HG02870 (cell line): ENCODE measurements around the gene GNB5.
"Not testable (repeated sequence)": the region's sequence is repeated elsewhere in the genome, so short reads cannot be mapped to it uniquely, and the experiment has no call there.

Source experiments
- ATAC-seq: cut with Tn5 transposase; IDR thresholded peaks from one replicate; pipeline ENCODE4 v1.9.1; 2021; ENCODE audit warnings: mild to moderate bottlenecking, moderate library complexity; ENCODE audit not compliant: unreplicated experiment

Gene GNB5

DNA sequence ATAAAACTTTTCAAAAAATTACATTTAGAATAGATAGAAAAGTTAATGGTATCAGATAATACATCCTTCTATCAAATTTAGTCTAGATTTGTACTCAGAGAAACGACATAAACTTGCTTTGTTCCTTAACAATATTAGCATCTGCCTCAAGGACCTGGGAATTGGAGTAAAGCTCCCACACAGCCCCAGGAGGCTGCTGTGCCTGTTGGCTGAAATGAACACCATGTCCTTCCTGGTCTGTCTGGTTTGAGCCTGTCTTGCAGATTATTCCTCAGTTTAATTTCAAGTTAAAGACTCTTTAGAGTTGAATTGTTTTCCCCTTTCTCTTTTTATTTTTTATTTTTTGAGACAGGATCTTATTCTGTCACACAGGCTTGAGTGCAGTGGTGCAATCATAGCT lies 19.4 kb downstream of the GNB5 start:
- ATAC-seq, result no peak

DNA sequence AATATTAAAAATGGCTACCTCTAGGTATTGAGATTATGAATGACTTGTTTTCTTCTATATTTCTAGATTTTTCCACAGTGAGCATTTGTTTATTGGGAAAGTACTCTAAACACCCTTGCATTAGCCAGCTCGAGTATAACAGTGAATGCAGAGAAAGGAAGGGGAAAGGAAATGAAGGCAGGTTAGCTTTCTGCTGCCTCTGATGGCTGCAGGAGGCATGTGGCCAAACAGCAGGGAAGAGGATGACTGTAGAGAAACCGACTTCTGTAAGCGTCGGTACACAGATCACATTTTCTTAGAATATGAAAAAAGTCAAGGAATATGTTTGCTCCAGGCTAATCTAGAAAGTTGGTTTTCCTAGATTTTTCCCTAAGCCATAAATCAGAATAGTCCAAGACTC lies 19.8 kb downstream of the GNB5 start:
- no peak for ATAC-seq

DNA sequence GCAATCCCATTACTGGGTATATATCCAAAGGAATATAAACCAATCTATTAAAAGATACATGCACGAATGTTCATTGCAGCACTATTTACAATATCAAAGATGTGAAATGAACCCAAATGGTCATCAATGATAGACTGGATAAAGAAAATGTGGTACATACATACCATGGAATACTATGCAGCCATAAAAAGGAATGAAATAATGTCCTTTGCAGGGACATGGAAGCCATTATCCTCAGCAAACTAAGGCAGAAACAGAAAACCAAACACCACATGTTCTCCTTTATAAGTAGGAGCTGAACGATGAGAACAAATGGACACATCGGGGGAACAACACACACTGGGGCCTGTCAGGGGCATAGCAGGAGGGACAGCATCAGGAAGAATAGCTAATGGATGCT lies 21.0 kb downstream of the GNB5 start:
- ATAC-seq, result not testable (repeated sequence)

DNA sequence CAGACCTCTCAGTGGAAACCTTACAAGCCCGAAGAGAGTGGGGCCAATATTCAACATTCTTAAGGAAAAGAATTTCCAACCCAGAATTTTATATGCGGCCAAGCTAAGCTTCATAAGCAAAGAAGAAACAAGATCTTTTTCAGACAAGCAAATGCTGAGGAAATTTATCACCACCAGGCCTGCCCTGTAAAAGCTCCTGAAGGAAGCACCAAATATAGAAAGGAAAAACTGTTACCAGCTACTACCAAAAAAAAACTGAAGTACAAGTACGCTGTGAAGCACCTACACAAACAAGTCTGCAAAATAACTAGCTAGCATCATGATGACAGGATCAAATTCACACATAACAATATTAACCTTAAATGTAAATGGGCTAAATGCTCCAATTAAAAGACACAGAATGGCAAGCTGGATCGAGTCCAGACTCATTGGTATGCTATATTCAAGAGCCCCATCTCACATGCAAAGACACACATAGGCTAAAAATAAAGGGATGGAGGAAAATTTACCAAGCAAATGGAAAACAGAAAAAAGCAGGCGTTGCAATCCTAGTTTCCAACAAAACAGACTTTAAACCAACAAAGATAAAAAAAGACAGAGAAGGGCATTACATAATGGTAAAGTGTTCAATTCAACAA lies 25.6 kb downstream of the GNB5 start:
- ATAC-seq, result not testable (repeated sequence)

DNA sequence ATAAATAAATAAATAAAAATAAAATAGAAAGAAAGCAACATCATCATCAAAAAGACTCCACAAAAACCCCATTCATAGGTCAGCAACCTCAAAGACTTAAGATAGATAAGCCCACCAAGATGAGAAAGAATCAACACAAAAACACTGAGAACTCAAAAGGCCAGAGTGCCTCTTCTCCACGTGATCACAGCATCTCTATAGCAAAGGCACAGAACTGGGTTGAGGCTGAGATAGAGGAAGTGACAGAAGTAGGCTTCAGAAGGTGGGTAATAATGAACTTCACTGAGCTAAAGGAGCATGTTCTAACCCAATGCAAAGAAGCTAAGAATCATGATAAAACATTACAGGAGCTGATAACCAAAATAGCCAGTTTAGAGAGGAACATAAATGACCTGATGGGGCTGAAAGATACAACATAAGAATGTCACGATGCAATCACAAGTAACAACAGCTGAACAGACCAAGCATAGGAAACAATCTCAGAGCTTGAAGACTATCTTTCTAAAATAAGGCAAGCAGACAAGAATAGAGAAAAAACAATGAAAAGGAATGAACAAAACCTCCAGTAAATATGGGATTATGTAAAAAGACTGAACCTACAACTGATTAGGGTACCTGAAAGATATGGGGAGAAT lies 26.4 kb downstream of the GNB5 start:
- ATAC-seq, result no peak

DNA sequence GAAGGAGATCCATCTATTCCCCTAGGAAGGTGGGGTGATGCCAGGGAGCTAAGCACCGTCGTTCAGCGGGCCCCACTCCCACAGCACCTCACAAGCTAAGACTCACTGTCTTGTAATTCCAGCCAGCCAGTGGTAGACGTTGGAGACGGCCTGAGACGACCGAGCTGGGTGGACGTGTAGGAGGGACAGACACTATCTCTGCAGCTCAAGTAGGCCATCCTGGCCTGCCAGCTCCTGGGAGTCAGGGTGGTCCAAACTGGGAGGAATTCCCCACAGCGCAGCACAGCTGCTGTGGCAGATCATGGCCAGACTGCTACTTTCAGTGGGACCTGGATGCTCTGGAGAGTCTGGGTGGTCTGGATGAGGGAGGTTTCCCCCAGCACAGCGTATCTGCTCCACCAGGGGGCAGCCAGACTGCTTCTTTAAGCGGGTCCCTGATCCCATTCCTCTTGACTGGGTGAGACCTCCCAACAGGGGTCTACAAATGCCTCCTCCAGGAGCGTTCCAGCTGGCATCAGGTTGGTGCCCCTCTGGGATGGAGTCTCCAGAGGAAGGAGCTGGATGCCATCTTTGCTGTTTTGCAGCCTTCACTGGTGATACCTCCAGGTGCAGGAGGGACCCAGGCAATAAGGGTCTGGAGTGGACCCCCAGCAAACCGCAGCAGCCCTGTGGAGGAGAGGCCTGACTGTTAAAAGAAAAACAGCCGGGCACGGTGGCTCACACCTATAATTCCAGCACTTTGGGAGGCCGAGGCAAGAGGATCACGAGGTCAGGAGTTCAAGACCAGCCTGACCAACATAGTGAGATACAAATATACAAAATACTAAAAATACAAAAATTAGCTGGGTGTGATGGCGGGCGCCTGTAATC lies 27.6 kb downstream of the GNB5 start:
- no peak for ATAC-seq

DNA sequence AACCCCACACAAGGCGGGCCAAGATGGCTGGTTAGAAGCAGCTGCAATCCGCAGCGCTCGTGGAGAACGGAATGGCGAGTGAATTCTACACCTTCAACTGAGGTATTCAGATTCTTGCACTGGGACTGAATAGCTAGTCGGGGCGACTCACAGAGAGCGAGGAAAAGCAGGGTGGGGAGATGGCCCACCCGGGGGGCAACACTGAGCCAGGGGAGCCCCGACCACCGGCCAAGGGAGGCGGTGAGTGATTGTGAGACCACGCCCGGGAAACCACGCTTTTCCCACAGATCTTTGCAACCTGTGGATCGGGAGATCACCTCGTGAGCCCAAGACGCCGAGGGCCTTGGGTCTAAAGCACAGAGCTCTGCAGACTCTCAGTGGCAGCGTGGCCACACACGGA lies 28.3 kb downstream of the GNB5 start:
- ATAC-seq, result no peak

DNA sequence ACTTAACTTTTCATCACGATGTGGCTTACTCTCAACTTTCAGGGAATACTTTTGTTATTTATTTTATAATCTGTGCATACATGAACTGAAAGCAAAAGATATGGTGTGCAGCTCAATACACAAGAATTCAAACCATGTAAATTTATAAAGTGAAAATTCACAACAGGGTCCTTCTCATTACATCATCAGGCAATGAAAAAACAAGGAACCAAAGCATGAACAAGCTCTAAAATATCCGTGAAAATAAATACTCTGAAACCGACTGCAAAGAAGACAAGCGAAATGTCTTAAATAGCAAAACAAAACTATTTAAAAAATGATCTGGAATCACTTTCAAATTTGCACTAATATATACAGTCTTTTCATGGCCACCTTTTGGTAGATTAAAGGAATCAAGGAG lies 28.9 kb downstream of the GNB5 start:
- no peak for ATAC-seq

DNA sequence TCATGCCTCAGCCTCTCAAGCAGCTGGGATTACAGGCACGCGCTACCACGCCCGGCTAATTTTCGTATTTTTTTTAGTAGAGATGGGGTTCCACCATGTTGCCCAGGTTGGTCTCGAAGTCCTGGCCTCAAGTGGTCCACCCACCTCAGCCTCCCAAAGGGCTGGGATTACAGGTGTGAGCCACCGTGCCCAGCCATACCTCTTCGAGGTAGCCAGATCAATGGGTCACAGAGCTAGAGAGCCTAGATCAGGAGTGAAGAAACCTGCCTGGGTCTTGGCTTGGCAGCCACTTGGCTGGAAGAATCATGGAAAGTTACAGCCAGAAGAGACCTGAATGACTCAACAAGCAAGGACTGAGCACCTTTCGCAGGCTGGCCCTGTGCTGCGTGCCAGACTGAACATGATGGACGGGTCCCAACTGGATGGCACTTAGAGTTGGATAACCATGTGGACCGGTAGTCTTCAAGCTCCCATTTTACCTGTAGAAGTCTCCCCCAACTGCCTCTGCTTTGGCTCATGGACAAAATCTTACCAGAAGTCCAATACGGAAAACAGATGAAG lies 29.7 kb downstream of the GNB5 start:
- no peak for ATAC-seq

DNA sequence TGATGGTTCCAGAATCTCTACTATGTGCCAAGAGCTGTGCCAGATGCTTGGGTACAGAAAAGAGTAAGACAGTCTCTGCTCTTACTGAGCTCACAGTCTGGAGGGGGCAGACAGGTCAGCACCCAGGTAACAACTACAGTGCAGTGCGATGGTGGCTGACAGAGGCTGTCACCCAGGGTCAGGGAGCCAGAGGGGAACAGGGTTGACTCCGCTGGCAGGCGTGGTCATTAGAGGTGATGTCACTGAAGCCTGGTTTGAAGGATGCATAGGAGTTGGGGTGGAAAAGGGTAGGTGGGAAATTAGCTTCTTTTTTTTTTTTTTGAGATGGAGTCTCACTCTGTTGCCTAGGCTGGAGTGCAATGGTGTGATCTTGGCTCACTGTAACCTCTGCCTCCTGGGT lies 31.5 kb downstream of the GNB5 start:
- no peak for ATAC-seq

DNA sequence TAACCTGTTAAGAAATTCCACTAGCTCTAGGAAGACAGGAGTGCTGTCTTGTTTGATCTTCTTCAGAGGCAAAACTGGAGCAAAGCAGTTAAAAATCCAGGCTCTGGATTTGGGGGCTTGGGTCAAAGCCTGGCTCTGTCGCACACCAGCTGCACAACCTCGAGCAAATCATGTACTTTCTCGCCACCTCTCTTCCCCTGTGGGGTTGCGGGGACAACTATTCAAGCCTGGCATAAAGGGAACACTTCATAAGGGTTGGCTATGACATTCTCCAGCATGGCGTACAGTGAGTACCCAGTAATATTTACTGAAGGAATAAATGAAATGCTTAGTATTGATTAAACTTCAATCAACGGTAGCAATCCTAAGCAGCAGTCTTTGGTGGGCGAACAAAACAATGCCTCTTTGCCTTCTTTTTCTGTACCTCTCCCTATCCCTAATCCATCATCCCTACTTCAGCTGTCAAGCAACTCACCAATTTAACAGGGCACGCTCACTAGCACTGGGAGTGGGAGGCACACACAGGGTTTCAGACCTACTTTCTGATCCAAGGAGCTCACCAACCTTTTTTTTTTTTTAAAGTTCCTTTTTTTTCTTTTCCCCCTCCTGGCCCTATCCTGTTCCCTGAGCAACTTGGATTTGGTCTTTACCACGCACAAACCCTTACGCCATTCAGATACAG lies 33.0 kb downstream of the GNB5 start:
- no peak for ATAC-seq

DNA sequence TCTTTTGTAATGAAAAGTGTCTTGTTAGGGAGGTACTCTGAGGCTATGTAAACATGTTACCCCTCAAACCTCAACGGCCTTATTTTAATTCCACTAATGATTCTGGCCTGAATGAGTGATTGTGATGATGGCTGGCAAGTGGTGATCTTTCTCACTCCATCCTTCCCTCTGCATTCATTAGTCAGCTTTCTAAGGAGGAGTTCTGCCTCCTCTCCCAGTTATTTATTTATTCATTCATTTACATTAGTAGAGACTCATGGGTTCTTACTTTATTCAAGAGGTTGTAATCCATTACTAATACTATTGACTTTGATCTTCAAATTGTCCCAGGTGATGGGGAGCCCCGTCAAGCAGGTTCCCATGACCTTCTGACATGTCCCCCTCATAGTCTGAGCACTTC lies 35.3 kb downstream of the GNB5 start:
- ATAC-seq, result no peak

DNA sequence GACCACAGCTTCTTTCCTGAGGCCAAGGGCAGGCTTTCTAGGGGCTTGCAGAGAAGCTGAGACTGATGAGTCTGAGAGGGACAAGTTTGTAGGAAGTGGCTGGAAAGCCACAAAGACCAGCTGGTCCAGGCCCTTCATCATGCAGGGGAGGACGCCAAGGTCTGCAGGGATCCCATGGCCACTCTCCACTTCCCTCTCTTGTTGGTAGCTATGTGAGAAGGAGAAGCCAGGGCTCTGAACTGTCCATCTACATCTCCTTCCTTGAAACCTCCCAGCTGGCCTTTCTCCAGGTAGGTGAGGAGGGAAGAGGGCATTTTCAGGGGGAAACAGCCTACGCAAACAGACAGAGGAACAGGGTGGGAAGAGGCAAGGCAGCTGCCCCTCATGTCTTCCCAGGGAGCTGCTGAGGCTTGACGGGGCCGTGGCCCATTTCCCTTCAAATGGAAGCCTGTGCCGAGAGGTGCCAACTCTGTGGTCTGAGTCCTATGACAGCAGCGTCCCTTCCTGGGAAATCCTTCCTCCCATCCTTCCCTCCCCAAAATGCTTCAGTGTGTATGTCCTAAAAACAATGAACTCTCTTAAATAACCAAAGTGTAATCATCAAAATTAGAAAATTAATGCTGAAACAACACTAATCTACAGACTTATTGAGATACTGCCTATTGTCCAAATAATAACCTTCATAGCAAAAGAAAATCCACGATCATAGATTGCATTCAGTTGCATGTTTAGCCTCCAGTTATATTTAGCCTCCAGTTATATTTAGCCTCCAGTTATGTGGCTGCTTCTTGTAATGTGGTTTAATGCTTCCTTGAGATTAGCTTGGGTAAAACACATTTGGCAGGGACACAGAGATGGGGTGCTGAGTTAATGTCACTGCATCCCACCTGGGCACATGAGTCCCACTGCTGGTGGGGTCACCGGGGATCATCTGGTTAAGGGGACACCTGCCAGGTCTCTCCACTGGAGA lies 36.0 kb downstream of the GNB5 start:
- ATAC-seq, result no peak

DNA sequence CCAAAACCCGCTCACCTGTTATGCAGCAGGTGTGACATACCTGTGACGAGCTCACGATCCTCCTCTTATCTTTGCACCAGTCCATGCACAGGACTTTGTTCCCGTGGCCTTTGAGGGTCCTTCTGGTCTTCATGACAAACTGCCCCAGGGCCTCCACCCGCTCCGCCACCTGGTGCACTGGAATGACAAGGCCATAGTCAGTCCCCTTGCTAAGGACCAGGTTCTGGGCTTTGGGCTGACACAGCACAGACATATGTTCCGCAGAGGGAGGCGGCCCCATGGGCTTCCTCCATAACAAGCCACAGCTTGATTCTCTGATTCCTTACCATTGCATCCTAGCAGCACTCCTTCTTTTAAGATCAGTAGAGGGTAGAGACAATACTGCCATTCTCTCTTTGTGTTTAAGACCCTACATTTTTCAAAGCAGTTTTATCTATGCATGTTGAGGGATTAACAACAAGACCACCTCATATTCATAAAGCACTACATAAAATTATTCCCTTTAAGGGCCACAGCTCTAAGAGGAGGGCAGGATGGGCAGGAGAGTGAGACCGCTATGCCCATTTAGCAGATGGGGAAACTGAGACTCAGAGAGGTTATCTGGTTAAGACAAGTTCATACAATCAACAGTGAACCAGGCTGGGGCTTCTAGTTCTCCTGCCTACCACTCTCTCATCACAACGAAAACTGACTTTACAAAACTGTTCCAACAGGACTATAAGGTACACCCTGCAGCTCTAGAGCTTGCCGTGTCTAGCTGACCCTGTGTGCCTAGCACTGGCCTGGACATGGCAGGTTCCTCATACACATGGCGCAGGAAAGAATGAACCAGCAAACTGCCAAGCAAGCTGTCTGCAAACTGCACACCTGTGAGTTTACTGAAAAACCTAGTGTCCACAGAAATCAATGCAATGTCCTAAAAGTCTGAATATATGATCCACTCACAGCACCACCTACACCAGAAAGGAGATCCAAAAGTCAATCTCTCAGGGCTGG lies 37.0 kb downstream of the GNB5 start:
- no peak for ATAC-seq

DNA sequence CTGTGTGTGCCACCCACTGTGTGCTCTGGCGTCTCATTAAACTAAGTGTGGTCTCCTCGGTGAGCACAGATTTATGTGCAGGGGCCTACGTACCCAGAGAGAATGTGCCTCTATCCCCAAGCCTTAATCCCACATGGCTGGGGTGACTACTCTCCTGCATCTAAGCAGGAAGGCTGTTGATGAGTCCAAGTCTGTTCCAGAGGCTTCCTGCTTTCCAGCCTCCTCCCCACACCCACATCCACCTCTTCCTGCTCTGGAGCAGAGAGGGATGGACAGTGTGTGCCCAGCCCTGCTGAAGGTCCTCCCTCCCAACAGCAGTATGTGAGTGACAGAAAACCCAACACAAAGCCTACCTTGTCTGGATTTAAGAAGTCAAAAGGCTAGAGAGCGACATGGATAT lies 39.8 kb downstream of the GNB5 start:
- ATAC-seq, result no peak

DNA sequence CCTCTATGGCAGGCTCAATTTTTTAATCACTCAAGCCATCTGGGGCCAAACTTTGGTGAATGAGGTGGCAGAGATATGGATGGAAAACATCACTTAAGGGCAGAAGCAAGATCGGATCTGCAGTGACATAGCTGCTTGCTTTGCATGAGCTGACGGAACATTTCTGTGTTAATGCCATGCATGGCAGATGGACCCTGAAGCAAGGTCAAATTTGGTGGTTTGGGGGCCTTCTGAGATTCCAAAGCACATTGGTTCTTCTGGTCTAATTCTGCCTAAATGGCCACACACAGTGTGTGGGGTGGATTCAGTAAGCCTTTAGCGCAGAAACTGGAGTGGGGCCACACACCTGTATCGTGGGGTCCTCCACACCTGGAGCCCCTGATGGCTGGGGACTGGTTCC lies 40.3 kb downstream of the GNB5 start:
- ATAC-seq, result no peak

DNA sequence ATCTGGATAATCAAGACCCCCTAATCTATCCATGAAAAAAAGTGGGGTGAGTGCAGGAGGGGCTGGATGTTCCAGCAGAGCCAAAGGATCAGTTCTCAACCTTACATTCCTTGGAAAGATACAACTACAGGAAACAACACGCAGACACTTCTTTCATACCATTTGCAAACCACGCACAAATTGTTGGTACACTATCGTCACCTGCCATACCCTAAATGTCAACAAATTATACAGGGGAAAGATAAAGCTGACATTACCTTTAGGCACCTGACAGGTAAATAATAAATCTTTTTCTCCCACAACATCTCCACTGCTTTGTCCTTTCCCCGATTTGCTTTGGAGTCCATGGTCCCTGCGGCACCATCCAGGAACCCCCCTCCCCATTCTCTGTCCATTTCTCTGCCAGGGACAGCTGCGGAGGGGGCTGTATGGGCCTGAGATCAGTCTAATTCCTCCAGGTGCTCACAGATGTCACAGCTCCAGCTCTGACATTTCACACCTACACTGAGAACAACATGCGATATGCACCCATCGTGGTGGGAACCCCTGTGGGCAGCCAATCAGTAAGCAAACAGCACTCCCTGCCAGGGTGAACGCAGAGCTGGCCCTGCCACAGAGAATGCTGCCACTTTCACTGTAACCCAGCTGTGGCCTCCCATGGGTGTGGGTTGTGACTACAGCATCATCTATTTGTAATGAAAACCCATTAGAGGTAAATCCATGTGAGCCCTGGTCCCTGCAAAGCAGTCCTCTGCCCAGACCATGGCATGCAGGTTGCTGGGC lies 41.0 kb downstream of the GNB5 start:
- no peak for ATAC-seq

DNA sequence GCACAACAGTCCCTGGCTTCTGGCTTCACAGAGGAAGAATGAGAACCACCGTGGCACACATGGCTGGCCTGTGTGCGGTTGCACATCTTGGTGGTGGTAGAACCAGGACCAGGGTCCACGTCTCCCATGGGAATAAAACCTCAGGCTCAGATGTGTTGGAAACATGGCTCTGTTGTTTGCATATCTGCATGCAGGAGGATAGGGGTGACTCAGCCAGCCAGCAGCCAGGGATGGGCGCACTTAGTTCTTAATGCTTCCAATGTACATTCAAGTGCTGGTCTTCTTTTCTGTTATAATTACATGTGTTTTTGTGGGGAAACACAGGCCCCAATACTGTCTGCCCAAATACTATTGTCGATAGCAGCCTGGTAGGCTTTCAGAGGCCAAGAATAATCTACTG lies 42.8 kb downstream of the GNB5 start:
- no peak for ATAC-seq
